Measurements from ENCODE around the gene ARMC12. TPM values are rescaled to one million over a fixed set of nuclear protein-coding genes. Genes with fewer than 3 reads are reported as not detected.
A peak's percentile ranks its signal among the peaks of the same experiment; 100 is the strongest.

ARMC12 gene
- total RNA-seq, 1 donor from 2014 or later: 1.9 TPM

GRCh38 chr6:35698858-35699257, 38.0 kb upstream of the ARMC12 start:
- no peaks in the 10 kb centered on the region for H3K4me1 Mint-ChIP-seq
- H3K9ac ChIP-seq: no peak overlapping the region
- no peak overlapping the region for H3K27ac ChIP-seq
- H3K36me3 ChIP-seq: no peaks in the 10 kb centered on the region
- H3K36me3 Mint-ChIP-seq: no peaks in the 10 kb centered on the region
- peaks cover 5% of the 10 kb centered on the region for H3K9me3 Mint-ChIP-seq
- H3K79me2 ChIP-seq (ENCODE audit: low read depth): no peaks in the 10 kb centered on the region
- no peak overlapping the region for H2AFZ ChIP-seq (replicated peaks)
- TF ChIP-seq EZH2 (IDR thresholded peaks at IDR 0.05) (no peak), CTCF (IDR thresholded peaks at IDR 0.05) (no peak), EZH2phosphoT487 (IDR thresholded peaks at IDR 0.05) (no peak)
- no peak overlapping the region for H3K4me2 ChIP-seq
- H3K4me1 ChIP-seq: no peaks in the 10 kb centered on the region
- no peaks in the 10 kb centered on the region for H3F3A ChIP-seq (ENCODE audit: low read depth)
- no peak overlapping the region for H3K4me3 Mint-ChIP-seq
- H3K4me3 ChIP-seq: no peak overlapping the region
- no peak for DNase-seq (ENCODE audit: low spot score)
- H3K27ac Mint-ChIP-seq: peak overlapping the region; percentile 5
- H3K27me3 ChIP-seq: no peaks in the 10 kb centered on the region
- H3K27me3 Mint-ChIP-seq (ENCODE audit: insufficient read depth, low read depth): no peaks in the 10 kb centered on the region
- H4K20me1 ChIP-seq (ENCODE audit: low read depth): no peaks in the 10 kb centered on the region
- no peaks in the 10 kb centered on the region for H3K9me3 ChIP-seq (ENCODE audit: low read depth)

GRCh38 chr6:35703554-35703953, 33.3 kb upstream of the ARMC12 start:
- H2AFZ ChIP-seq (replicated peaks): no peak overlapping the region

GRCh38 chr6:35706468-35706867, 30.4 kb upstream of the ARMC12 start:
- Histone ChIP-seq H3F3A (ENCODE audit: low read depth) (no peaks in the 10 kb centered on the region), H3K79me2 (ENCODE audit: low read depth) (no peaks in the 10 kb centered on the region), H4K20me1 (ENCODE audit: low read depth) (no peaks in the 10 kb centered on the region), H2AFZ (replicated peaks) (no peak overlapping the region), H3K4me2 (no peak overlapping the region), H3K9me3 (ENCODE audit: low read depth) (no peaks in the 10 kb centered on the region), H3K4me1 (no peaks in the 10 kb centered on the region), H3K4me3 (no peak overlapping the region), H3K9ac (no peak overlapping the region), H3K27me3 (no peaks in the 10 kb centered on the region), H3K36me3 (no peaks in the 10 kb centered on the region), H3K27ac (no peak overlapping the region)
- no peak for DNase-seq (ENCODE audit: low spot score)
- H3K27ac Mint-ChIP-seq: no peak overlapping the region
- TF ChIP-seq EZH2phosphoT487 (IDR thresholded peaks at IDR 0.05) (no peak), CTCF (IDR thresholded peaks at IDR 0.05) (no peak), EZH2 (IDR thresholded peaks at IDR 0.05) (no peak)
- H3K27me3 Mint-ChIP-seq (ENCODE audit: insufficient read depth, low read depth): peaks cover 4% of the 10 kb centered on the region
- no peak overlapping the region for H3K4me3 Mint-ChIP-seq
- no peaks in the 10 kb centered on the region for H3K36me3 Mint-ChIP-seq
- no peaks in the 10 kb centered on the region for H3K4me1 Mint-ChIP-seq
- H3K9me3 Mint-ChIP-seq: peaks cover 7% of the 10 kb centered on the region

More at GRCh38 chr6:35703554-35703953, 33.3 kb upstream of the ARMC12 start:
- Histone ChIP-seq H3K4me1 (no peaks in the 10 kb centered on the region), H3K4me3 (no peak overlapping the region), H3K4me2 (no peak overlapping the region), H3K79me2 (ENCODE audit: low read depth) (no peaks in the 10 kb centered on the region), H3K9ac (no peak overlapping the region), H3K27me3 (no peaks in the 10 kb centered on the region), H3K27ac (no peak overlapping the region), H3F3A (ENCODE audit: low read depth) (no peaks in the 10 kb centered on the region), H3K9me3 (ENCODE audit: low read depth) (no peaks in the 10 kb centered on the region), H4K20me1 (ENCODE audit: low read depth) (no peaks in the 10 kb centered on the region), H3K36me3 (no peaks in the 10 kb centered on the region)
- Mint-ChIP-seq H3K4me1 (no peaks in the 10 kb centered on the region), H3K36me3 (no peaks in the 10 kb centered on the region), H3K9me3 (peaks cover 7% of the 10 kb centered on the region), H3K27me3 (ENCODE audit: insufficient read depth, low read depth) (peaks cover 3% of the 10 kb centered on the region), H3K4me3 (no peak overlapping the region), H3K27ac (no peak overlapping the region)
- TF ChIP-seq EZH2 (IDR thresholded peaks at IDR 0.05) (no peak), CTCF (IDR thresholded peaks at IDR 0.05) (no peak), EZH2phosphoT487 (IDR thresholded peaks at IDR 0.05) (no peak)
- no peak for DNase-seq (ENCODE audit: low spot score)

All from neural progenitor cell (in vitro differentiated cells).